Measurements from ENCODE around the gene SERPINB6. TPM values are rescaled to one million over a fixed set of nuclear protein-coding genes. Genes with fewer than 3 reads are reported as not detected.

SERPINB6 gene
- total and polyA plus RNA-seq, 9 of the 15 experiments (the other 6 are each of a cell fraction or from before 2014, with no cell fraction given) = 86.6 to 211 (median 143) TPM

- peak in 1 of 2 experiments; percentile 39; a peak in 1 of 4 replicates for TF ChIP-seq TEAD1 (CRISPR knock-in tag; IDR thresholded peaks at IDR 0.05)
- peak; percentile 41 for TF ChIP-seq FIP1L1 (IDR thresholded peaks at IDR 0.05; ENCODE audit: low read depth, low read length, poor library complexity, severe bottlenecking)
- TF ChIP-seq TAF9B (IDR thresholded peaks at IDR 0.05; ENCODE audit: partially characterized antibody) = no peak
- no peak for TF ChIP-seq NR0B1 (IDR thresholded peaks at IDR 0.05; ENCODE audit: partially characterized antibody)
- TF ChIP-seq ZNF436 (CRISPR knock-in tag; IDR thresholded peaks at IDR 0.05) = no peak
- 0 out of 2 replicates have a peak, but pooled peaks have one; percentile 18 for TF ChIP-seq ZNF79 (CRISPR knock-in tag; IDR thresholded peaks at IDR 0.05; ENCODE audit: low read depth)
- TF ChIP-seq NKRF (IDR thresholded peaks at IDR 0.05; ENCODE audit: borderline replicate concordance) = no peak
- TF ChIP-seq RNF2 (IDR thresholded peaks at IDR 0.05) = no peak
- TF ChIP-seq ZNF253 (CRISPR knock-in tag; conservative IDR thresholded peaks at IDR 0.05) = no peak
- TF ChIP-seq HMG20A (CRISPR knock-in tag; conservative IDR thresholded peaks at IDR 0.05) = no peak
- TF ChIP-seq KAT2B (IDR thresholded peaks at IDR 0.05; ENCODE audit: low read depth, low read length) = no peak
- TF ChIP-seq HDAC2 (IDR thresholded peaks at IDR 0.05) = peak; percentile 65; the same call in 1 of the 2 replicates
- TF ChIP-seq SRF (CRISPR knock-in tag; IDR thresholded peaks at IDR 0.05) = peak in 1 of 2 experiments; percentile 71; a peak in 2 of 4 replicates
- no peak for TF ChIP-seq ZNF586 (CRISPR knock-in tag; conservative IDR thresholded peaks at IDR 0.05)
- TF ChIP-seq LARP7 (IDR thresholded peaks at IDR 0.05) = 0 out of 2 replicates have a peak, but pooled peaks have one; percentile 34
- TF ChIP-seq SMAD2 (IDR thresholded peaks at IDR 0.05; ENCODE audit: low read depth, low read length) = no peak
- no peak for TF ChIP-seq MXI1 (IDR thresholded peaks at IDR 0.05; ENCODE audit: low read depth, low read length)
- TF ChIP-seq THAP7 (CRISPR knock-in tag; IDR thresholded peaks at IDR 0.05) = no peak
- no peak for TF ChIP-seq ILF3 (IDR thresholded peaks at IDR 0.05; ENCODE audit: borderline replicate concordance)
- TF ChIP-seq GABPB2 (CRISPR knock-in tag; conservative IDR thresholded peaks at IDR 0.05) = no peak
- TF ChIP-seq TAF1 (IDR thresholded peaks at IDR 0.05; ENCODE audit: control insufficient read depth, extremely low read depth, insufficient read depth, low read length, severe bottlenecking) = no peak
- no peak for TF ChIP-seq ZNF77 (CRISPR knock-in tag; IDR thresholded peaks at IDR 0.05)
- TF ChIP-seq NFE2L1 (tag; IDR thresholded peaks at IDR 0.05; ENCODE audit: borderline replicate concordance, low read depth) = no peak
Measured at GRCh38 chr6:2952557-2953095, 18.7 kb downstream of the SERPINB6 start (continued).

Measured in K562 (cell line).